GM12891 (cell line): ENCODE results near the gene LCE2C. TPM values are rescaled to one million over a fixed set of nuclear protein-coding genes. Genes with fewer than 3 reads are reported as not detected.
A peak's percentile ranks its signal among the peaks of the same experiment; 100 is the strongest.
"Not testable (repeated sequence)": the region's sequence is repeated elsewhere in the genome, so short reads cannot be mapped to it uniquely, and the experiment has no call there.

Source experiments
- DNase-seq: peaks from one replicate; pipeline ENCODE4 v3.0.0; 2011; ENCODE audit warnings: low spot score; ENCODE audit not compliant: insufficient read length
- FAIRE-seq: peaks from 2 replicates; lab custom pipeline; 2011; peaks lifted over from hg19 to GRCh38; lab: Jason Lieb, UNC
- PAX5 ChIP-seq: IDR thresholded peaks from 2 replicates; pipeline ENCODE4 v1.6.1; 2011; ENCODE audit warnings: low read length, moderate library complexity, mild to moderate bottlenecking; ENCODE audit not compliant: insufficient read depth, severe bottlenecking
- POLR2A ChIP-seq: IDR thresholded peaks from 2 replicates; pipeline ENCODE4 v1.6.1; 2011; ENCODE audit warnings: low read depth, low read length, control low read depth
- POLR2AphosphoS5 ChIP-seq: IDR thresholded peaks from 2 replicates; pipeline ENCODE4 v1.6.1; 2011; ENCODE audit warnings: low read depth, low read length, control low read depth
- POU2F2 ChIP-seq: IDR thresholded peaks from 2 replicates; pipeline ENCODE4 v1.6.1; 2011; ENCODE audit warnings: low read depth, mild to moderate bottlenecking, control low read depth, low read length, moderate library complexity
- SPI1 ChIP-seq: IDR thresholded peaks from 2 replicates; pipeline ENCODE4 v1.6.1; 2011; ENCODE audit warnings: low read depth, low read length, control low read depth
- TAF1 ChIP-seq: IDR thresholded peaks from 2 replicates; pipeline ENCODE4 v1.6.1; 2011; ENCODE audit warnings: low read depth, low read length, control low read depth
- polyA plus RNA-seq: library from polyadenylated mRNA; unstranded; fragments of >200 nt; gene quantifications from one replicate; pipeline ENCODE4 v1.2.1, GENCODE V29; 2012; ENCODE audit warnings: low read depth, missing spikeins, inconsistent platforms; ENCODE audit not compliant: missing spikeins

LCE2C gene
- not detected for polyA plus RNA-seq

GRCh38 chr1:152674983-152675382 lies at the start of gene LCE2C:
LCE2C (plus strand) TSS chr1:152675279; CDS start chr1:152676016, 737 bp downstream.
- not testable (repeated sequence) for FAIRE-seq

GRCh38 chr1:152626744-152627143 lies 48.3 kb upstream of the LCE2C start:
- FAIRE-seq (no peak), DNase-seq (no peak)
- no peak for TF ChIP-seq POLR2A
- TF ChIP-seq POLR2AphosphoS5 = no peak
- TF ChIP-seq SPI1 = no peak
- TF ChIP-seq POU2F2 = no peak

More at GRCh38 chr1:152674983-152675382, at the start of gene LCE2C:
- not testable (repeated sequence) for DNase-seq

GRCh38 chr1:152630596-152630995 lies 44.5 kb upstream of the LCE2C start:
- FAIRE-seq (no peak), DNase-seq (no peak)
- TF ChIP-seq SPI1 = no peak
- no peak for TF ChIP-seq TAF1
- TF ChIP-seq POLR2AphosphoS5 = no peak
- TF ChIP-seq PAX5 = no peak

GRCh38 chr1:152640351-152640750 lies 34.7 kb upstream of the LCE2C start:
- no peak for FAIRE-seq
- no peak for DNase-seq
- TF ChIP-seq POLR2AphosphoS5 = no peak
- no peak for TF ChIP-seq POLR2A
- TF ChIP-seq SPI1 = no peak
- TF ChIP-seq POU2F2 = no peak
- TF ChIP-seq PAX5 = no peak

- DNase-seq (no peak), FAIRE-seq (no peak)
- TF ChIP-seq TAF1 (no peak), POU2F2 (no peak), POLR2A (no peak), SPI1 (no peak), PAX5 (no peak), POLR2AphosphoS5 (no peak)
Measured at GRCh38 chr1:152643945-152644344, 31.1 kb upstream of the LCE2C start.

- FAIRE-seq = no peak
- DNase-seq = no peak
- TF ChIP-seq POU2F2 = no peak
Measured at GRCh38 chr1:152645146-152645545, 29.9 kb upstream of the LCE2C start.

- no peak for FAIRE-seq
- no peak for DNase-seq
- TF ChIP-seq POLR2AphosphoS5 (no peak), POU2F2 (no peak), PAX5 (no peak), TAF1 (no peak), SPI1 (no peak), POLR2A (no peak)
Measured at GRCh38 chr1:152646656-152647055, 28.4 kb upstream of the LCE2C start.

GRCh38 chr1:152654110-152654509 lies 21.0 kb upstream of the LCE2C start:
- TF ChIP-seq TAF1 (no peak), POLR2AphosphoS5 (no peak), PAX5 (no peak), SPI1 (no peak), POLR2A (no peak), POU2F2 (no peak)
- DNase-seq (peak; percentile 11), FAIRE-seq (no peak)

GRCh38 chr1:152656459-152656858 lies 18.6 kb upstream of the LCE2C start:
- DNase-seq = no peak
- TF ChIP-seq POLR2A (no peak), PAX5 (no peak), POLR2AphosphoS5 (no peak), TAF1 (no peak), POU2F2 (no peak), SPI1 (no peak)
- FAIRE-seq = no peak

- DNase-seq (no peak), FAIRE-seq (no peak)
- TF ChIP-seq PAX5 = no peak
Measured at GRCh38 chr1:152657677-152658076, 17.4 kb upstream of the LCE2C start.

- no peak for TF ChIP-seq POU2F2
- TF ChIP-seq PAX5 = no peak
- TF ChIP-seq SPI1 = no peak
- no peak for TF ChIP-seq POLR2AphosphoS5
- no peak for FAIRE-seq
Measured at GRCh38 chr1:152658649-152659048, 16.4 kb upstream of the LCE2C start.

More at GRCh38 chr1:152658649-152659048, 16.4 kb upstream of the LCE2C start:
- DNase-seq = no peak
